Transverse colon (tissue), 3 donors: ENCODE data around the gene MTG2.

Experiments
- POLR2A ChIP-seq: fragments of 450-650 bp; IDR thresholded peaks from one replicate; pipeline ENCODE4 v1.6.1; 2016; ENCODE audit warnings: antibody characterized with exemption, mild to moderate bottlenecking, moderate library complexity
- TF ChIP-seq, protein P1 (sequence below), 5 experiments: fragments of 200-600 bp in 3 of 5; fragments of 450-650 bp in 2 of 5; sonication (generic) in 3 of 5; IDR thresholded peaks; 1 replicate in 2 of 5; 2 replicates in 3 of 5; pipeline ENCODE4 v1.5.1; 2016 to 2017; ENCODE audit warnings: antibody characterized with exemption in 5 of 5, inconsistent platforms in 3 of 5, mild to moderate bottlenecking in 2 of 5, moderate library complexity in 1 of 5

DNA sequence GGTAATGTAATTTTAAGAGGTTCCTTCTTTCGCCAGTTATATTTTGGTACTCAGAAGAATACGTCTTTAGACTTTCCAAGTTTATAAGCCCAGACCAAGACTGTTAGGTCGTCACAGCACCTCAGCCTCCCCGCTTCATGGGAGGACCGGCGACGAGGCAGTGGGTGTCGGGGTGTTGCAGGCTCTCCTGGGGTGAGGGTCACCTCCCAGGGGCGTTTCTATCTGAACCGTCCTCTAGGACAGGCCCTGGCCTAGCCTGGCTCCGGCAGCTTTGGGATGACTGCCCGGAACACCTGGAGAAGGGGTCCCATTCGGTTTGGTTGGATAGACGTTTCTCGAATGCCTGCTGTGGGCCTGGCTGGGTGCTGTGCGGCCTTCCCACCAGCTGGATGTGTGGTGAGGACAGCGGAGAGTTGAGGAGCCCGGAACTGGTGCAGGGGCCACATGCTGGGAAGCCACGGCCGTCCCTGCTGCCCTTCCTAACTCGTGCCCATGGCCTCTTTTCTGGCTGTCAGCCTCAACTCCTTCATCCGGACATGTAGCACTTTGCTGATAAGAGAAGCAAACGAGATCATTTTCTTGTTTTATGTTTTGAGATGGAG lies 56.6 kb downstream of the MTG2 start:
- TF ChIP-seq, protein P1, sequence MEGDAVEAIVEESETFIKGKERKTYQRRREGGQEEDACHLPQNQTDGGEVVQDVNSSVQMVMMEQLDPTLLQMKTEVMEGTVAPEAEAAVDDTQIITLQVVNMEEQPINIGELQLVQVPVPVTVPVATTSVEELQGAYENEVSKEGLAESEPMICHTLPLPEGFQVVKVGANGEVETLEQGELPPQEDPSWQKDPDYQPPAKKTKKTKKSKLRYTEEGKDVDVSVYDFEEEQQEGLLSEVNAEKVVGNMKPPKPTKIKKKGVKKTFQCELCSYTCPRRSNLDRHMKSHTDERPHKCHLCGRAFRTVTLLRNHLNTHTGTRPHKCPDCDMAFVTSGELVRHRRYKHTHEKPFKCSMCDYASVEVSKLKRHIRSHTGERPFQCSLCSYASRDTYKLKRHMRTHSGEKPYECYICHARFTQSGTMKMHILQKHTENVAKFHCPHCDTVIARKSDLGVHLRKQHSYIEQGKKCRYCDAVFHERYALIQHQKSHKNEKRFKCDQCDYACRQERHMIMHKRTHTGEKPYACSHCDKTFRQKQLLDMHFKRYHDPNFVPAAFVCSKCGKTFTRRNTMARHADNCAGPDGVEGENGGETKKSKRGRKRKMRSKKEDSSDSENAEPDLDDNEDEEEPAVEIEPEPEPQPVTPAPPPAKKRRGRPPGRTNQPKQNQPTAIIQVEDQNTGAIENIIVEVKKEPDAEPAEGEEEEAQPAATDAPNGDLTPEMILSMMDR (IDR thresholded peaks at IDR 0.05): no peak
- TF ChIP-seq POLR2A: no peak
